Activated effector memory CD4-positive, alpha-beta T cell treated with anti-CD3 and anti-CD28 coated beads, Interleukin-2, amount 50 U/mL, for 16 hours (primary cell): ENCODE results near the gene SCARB1.

Experiments used
- DNase-seq: peaks from one replicate; pipeline ENCODE4 v3.0.0-alpha.2; 2020

Gene SCARB1

DNA sequence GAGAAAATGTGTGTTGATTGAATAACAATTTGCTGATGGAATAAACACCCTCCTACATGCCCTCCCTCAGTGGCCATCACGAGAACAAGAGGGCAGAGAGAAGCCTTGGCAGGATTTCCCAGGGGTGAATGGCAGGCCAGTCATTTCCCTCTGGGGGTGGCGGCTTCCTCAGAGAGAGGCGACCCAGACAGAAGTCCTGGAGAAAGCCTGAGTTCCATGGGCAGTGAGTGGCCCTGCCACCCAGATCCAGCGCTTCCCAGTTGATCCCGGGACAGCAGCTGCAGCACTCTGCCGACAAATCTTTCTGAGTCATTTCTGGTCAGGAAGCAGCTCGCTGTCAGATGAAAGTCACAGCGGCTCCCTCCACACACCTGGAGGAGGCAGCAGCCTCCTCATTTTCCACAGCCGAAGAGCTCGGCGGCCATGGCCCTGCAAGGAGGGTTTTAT is 123.0 kb downstream of the SCARB1 start:
- DNase-seq: no peak

DNA sequence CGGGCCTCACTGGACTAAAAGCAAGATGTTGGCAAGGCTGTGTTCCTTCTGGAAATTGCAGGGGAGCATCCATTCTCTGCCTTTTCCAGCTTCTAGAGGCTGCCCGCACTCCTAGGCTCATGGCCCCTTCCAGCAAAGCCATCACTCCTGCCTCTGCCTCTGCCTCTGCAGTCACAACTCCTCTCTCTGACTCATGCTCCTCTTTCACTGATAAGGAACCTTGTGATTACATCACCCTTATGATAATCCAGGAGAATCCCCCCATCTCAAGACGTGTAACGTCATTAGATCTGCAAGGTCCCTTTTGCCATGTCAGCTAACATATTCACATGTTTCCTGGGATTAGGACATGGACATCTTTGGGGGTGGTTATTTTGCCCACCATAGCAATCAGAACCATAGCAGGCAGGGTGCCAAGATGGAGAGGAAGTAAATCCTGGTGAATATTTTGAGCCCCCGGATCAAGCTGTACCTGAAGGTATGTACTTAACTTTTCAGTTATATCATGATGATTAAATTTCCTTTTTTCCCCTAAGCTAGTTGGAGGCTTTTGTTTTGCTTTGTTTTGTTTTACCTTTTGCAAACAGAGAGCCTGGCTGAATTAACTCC is 123.6 kb downstream of the SCARB1 start:
- DNase-seq: no peak

DNA sequence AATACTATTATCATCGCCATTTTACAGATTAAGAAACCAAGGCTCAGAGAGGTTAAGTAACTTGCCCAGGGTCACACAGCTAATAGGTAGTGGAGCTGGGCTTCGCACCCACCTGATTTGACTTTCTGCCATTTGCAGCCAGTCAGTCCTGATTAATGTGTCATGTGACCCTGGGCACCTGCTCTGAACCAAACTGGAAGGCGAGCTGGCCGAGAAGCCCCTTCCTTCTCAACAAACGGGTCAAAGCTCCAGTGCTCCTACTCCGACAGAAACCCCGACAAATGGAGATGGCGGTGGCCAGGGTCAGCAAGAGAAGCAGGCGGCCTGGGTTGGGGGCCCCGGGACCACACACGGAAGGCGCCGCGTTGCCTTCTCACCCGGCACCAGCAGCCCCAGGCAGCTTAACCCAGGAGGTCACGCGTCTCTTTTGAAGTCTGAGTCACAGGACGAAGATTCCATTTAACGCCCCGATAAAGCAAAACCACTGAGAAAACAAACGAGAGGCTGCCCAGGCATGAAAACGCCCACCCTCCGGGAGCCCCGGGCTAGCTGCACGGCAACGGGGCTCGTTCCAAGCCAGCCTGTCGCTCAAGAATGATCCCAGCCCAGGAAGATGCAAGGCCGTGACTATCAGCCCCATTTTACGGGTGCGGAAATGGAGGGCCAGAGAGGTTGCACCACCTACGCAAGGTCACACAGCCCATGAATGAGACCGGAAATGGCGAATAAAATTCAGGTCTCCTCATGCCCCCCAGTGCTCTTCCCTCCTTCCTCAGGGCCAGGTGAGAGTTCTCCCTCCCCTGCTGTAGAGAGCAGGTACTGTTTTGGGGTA is 124.8 kb downstream of the SCARB1 start:
- no peak for DNase-seq

DNA sequence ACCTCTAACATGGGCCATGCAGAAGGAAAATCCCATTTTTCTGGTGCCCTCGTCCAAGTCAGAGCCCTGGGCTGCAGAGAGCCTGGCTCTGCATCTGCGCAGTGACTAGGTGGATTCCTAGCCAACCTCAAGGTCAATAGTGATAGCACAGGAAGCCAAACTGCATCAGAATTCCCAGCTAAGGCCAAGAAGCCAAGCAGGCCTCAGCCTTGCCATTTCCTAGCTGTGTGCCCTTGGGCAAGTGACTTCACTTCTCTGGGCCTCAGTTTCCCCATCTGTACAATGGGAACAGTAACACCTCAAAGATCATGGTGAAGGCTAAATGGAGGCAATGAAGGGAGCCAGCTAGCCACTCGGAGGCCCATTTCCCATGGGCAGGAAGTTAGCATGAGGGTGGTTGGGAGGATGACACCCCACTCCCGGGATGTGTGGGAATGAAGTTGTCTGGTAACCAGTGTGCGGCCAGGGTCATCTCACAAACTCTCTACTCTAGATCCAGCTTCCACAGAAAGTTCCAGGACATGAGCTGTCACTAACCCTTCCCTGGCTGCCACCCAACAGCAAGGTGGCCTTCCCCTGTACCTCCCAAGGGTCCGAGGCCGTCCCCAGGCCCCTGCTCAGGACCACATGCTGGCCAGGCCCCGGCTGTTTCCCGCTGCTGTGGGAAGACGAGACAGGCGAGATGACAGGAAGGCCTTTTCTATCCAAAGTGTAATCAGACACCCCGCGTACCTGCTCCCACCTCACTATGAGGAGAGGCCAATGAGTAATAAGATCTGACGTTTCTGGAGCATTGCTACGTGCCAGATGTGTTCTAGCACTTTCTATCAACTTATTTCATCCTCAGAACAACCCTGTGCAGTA is 125.7 kb downstream of the SCARB1 start:
- DNase-seq: no peak

DNA sequence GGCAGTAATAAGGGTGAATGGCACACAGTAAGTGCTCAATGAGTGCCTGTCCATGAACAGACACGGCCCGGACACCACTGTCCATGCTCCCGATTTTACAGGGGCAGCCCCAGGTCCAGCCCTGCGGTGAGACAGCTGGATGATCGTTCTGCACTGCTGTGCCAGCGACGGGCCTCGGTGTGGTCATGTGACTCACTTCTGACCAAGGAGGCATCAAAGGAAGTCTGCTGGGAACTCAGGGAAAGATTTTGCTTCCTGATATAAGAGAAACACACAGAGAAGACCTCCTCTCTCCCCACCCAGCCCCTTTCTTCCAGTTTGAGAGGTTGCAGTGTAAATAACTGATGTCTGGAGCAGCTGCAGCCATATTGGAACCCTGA is 126.6 kb downstream of the SCARB1 start:
- DNase-seq: no peak

DNA sequence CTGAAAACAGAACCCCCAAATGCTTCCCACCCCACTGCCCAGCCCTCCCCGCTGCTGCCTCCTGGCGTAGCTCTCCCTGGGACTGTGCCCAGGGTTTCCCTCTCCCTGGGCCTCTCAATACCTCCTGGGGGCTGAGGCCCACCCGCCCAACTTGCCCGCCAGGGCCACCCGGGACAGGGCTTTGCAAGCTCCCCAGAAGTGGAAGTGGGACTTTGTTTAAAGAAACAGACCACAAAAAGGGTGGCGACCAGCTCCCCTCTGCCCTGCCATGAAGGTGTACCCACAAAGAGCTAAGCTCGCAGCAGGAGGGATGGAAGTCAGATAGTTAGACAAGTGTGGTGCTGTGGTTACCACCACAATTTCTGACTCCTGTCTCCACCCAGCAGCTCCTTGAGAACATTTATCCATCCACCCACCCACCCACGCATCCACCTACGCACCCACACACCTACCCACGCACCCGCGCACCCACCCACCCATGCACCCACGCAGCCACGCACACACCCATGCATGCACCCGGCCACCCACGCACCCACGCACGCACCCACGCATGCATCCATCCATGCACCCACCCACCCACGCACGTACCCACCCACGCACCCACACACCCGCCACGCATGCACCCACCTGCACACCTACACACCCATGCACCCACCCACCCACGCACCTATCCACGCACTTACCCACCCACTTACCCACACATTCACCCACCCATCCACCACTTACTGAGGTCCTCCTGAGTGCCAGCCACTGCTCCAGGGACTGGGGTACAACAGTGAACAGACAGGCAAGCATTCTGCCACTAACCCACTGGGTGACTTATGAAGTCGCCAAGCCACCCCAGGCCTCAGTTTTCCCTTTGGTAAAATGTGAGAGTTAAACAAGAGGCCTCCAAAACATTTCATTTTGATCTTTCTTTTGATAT is 127.3 kb downstream of the SCARB1 start:
- no peak for DNase-seq

DNA sequence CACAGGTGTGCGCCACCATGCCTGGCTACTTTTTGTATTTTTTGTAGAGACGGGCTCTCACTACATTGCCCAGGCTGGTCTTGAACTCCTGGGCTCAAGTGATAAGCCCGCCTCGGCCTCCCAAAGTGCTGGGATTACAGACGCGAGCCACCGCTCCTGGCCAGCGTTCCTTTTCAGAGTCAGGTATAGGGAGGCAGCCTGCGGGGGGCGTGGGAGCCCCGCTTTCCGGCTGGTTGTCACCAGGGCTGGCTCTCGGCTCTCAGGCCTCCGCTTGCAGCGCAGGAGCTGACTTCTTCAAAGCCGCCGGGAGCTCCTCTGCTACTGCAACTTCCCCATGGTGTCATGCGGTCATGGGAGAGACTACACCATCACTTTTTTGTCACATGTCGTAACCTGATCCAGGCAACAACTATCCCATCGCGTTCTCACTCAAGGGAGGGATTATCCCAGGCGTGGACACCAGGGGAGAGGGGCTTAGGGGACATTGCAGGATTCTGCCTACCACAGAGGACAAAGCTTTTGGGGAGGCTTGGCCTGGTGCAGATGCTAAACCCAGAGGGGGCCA is 129.4 kb downstream of the SCARB1 start:
- no peak for DNase-seq

DNA sequence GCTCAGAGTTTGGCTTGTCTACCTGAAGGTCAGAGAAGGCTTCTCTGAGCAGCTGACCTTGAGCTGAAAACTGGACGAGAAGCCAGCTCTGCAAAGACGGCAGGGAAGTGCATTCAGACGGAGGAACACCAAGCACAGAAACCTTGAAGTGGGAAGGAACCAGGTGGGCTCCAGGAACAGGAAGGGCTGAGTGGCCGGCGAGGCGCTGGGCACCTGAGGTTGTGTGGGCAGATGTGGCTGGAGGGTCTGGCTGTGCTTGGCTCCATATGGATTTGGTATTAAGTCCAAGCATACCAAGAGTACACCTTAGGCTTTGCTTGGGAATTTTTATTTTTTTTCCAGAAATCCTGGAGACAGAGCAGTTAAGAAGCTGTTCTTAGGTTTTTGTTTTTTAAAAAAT is 130.6 kb downstream of the SCARB1 start:
- no peak for DNase-seq

DNA sequence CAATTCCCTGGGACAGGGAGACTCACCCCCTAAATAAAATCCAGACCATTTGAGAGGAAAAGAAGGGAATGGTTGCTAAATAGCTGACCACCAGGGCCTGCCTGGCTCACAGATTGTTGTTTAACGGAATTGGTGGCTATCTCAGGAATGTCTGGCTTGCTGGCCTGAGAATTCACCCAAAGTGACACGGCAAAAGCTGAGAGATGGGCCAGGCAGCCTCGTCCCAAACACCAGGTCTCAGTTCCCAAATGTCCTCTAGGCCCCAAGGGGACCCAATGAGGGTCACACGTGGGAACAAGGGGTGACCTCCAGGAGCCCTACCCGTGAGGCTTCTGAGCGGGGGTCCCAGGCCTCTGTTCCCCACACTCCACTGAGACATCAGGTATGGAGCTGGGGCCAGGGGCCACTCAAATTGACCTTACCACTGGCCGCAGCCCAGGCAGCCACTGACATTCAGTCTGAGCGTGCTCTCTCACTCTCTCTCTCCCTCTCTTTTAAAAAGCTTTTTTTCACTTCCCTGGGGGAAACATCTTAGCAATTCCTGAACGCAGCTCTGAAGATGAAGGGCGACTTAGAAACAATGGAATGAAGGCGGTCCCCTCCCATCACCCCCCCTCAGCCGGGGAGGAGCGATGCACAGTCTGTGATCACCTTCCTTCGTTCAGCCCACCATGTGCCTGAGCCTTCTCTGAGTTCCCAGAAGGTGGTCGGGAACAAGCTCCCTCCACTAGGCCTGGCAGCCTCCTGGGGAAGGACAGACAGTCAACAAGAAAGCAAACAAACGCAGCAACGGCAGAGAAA is 131.2 kb downstream of the SCARB1 start:
- DNase-seq: no peak

DNA sequence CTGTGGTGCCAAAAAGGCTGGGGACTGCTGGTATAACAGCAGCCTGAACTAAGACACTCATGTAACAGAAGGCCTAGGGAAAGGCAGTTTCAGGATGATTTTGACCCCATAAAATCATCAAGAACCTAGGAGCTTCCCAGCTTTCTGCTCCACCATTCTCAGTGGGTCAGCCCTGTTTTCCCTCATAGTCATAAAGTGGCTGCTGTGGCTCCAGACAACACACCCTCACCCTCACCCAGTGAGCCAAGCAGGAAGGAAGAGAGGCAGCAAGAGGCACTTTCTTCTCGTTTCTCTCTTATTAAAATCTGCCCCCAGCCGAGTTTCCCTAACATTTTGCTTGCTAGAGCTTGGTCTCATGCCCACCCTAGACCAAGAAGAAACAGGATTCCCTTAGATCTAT is 131.8 kb downstream of the SCARB1 start:
- no peak for DNase-seq

DNA sequence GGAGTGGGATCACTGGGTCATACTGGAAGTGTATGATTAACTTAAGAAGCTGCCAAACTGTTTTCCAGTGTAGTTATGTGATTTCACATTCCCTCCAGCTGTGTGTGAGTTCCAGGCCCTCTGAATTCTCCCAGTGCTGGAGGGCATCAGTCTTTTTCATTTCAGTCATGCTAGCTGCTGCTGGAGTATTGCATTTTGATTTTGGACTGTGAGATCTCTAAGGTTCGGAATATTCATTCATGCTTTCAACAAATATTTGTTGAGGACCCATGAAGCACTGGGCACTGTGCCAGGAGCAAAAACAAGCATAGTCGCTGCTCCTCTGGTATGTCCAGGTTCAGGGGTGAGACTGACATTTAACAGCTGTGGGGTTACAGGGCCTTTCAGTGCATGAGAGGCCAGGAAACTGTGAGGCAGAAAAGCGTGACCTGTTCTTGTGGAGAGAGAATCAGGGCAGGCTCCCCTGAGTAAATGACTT is 133.2 kb downstream of the SCARB1 start:
- DNase-seq: no peak

DNA sequence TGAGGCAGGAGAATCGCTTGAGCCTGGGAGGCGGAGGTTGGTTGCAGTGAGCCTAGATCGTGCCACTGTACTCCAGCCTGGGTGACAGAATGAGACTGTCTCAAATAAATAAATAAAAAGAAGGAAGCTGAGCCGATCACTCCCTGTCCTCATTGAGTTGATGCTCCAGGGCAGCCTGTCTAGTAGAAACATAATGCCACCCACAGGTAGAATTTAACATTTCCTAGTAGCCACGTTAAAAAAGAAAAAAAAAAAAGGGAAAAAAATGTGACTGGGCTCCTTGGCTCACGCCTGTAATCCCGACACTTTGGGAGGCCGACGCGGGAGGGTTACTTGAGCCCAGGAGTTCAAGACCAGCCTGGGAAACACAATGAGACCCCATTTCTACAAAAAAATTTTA is 135.7 kb downstream of the SCARB1 start:
- no peak for DNase-seq

DNA sequence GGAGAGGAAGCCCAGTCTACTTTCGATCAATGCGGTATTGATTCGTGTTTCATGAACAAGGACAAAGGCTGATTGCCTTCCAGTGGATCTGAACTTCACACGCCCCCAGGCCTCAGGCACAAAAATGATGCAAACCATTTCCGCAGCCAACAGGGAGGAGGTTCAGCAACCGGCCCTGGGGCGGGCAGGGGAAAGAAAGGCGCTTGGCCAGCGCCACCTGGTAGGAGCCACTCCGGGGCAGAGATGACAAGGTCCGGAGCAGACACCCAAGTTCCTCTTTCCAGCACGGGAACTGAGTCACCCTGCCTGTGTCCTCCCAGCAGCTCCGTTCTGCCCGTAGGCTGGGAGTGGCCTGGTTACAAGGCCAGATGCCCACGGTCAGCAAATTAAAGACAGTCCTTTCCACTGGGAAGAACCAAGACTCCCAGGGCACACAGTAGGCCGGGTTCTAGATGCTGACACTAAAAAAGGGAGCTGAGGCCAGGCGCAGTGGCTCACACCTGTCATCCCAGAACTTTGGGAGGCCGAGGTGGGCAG is 136.3 kb downstream of the SCARB1 start:
- DNase-seq: no peak
